Lung (tissue), 12 donors: Measurements from ENCODE around the gene IFNG-AS1. TPM values are rescaled to one million over a fixed set of nuclear protein-coding genes. Genes with fewer than 3 reads are reported as not detected.

Source experiments
- ATAC-seq: fragments of 200-7000 bp; cut with Tn5 transposase; one replicate; pipeline ENCODE4 v1.9.1; 2020; ENCODE audit warnings: moderate number of reproducible peaks; ENCODE audit not compliant: insufficient read depth, low FRiP score
- DNase-seq, 3 donors: peaks; one replicate each; pipeline ENCODE4 v3.0.0-alpha.2; 2013 to 2017
- H3K27ac ChIP-seq, 2 donors: one replicate each; pipeline ENCODE4 v1.5.1; 2013; ENCODE audit warnings: mild to moderate bottlenecking in 2 of 2, moderate library complexity in 2 of 2, control low read depth in 1 of 2, inconsistent platforms in 1 of 2, low read depth in 1 of 2, low read length in 1 of 2
- H3K27me3 ChIP-seq, 3 donors: one replicate each; pipeline ENCODE4 v1.5.1; 2013; ENCODE audit warnings: low read length in 2 of 3; ENCODE audit not compliant: control insufficient read depth in 3 of 3, insufficient read depth in 3 of 3
- H3K36me3 ChIP-seq, 4 donors: one replicate each; pipeline ENCODE4 v1.5.1; 2013; ENCODE audit warnings: low read length in 4 of 4, mild to moderate bottlenecking in 1 of 4, moderate library complexity in 1 of 4; ENCODE audit not compliant: control insufficient read depth in 4 of 4, insufficient read depth in 4 of 4
- H3K4me1 ChIP-seq, 5 donors: one replicate each; pipeline ENCODE4 v1.5.1; 2013; ENCODE audit warnings: low read length in 5 of 5, mild to moderate bottlenecking in 2 of 5, moderate library complexity in 1 of 5; ENCODE audit not compliant: control insufficient read depth in 5 of 5, insufficient read depth in 5 of 5
- H3K4me3 ChIP-seq: one replicate; pipeline ENCODE4 v1.5.1; 2013; ENCODE audit warnings: mild to moderate bottlenecking, control low read depth, moderate library complexity
- H3K9ac ChIP-seq, 2 donors: one replicate each; pipeline ENCODE4 v1.5.1; 2013; ENCODE audit warnings: low read length in 2 of 2, control low read depth in 1 of 2; ENCODE audit not compliant: insufficient read depth in 1 of 2
- H3K9me3 ChIP-seq, 4 donors: one replicate each; pipeline ENCODE4 v1.5.1; 2013; ENCODE audit warnings: low read length in 3 of 4, mild to moderate bottlenecking in 1 of 4, moderate library complexity in 1 of 4; ENCODE audit not compliant: control insufficient read depth in 4 of 4, insufficient read depth in 3 of 4
- WGBS, 2 donors: extraction: QIAGEN DNeasy Blood & Tissue Kit; methylation state at CpG; one replicate each; pipeline ENCODE4 v1.1.7; 2013; 5-methylcytosine and 5-hydroxymethylcytosine counted together
- polyA plus RNA-seq, 2 donors: library from polyadenylated mRNA; stranded (reverse); fragments of 200-250 nt; gene quantifications; one replicate each; pipeline ENCODE4 v1.2.1, GENCODE V29; 2013
- total RNA-seq, 2 donors: library from RNA; depleted of rRNA in 1 of 2; stranded (reverse); fragments of >200 nt in 1 of 2; gene quantifications; one replicate each; pipeline ENCODE4 v1.2.1, GENCODE V29; 2014 to 2021
- TF ChIP-seq, protein P1 (sequence below): IDR thresholded peaks from 2 replicates; pipeline ENCODE4 v1.5.1; 2012; ENCODE audit warnings: mild to moderate bottlenecking; ENCODE audit errors: control extremely low read depth, extremely low read depth
- donor health status: control.
- donor health status: control.
- donor health status: Bipolar disorder and iron deficiency.
- donor health status: healthy.
- donor health status: DM: yes; HTN: yes; CAD: no.

Gene IFNG-AS1
- total and polyA plus RNA-seq, 4 donors = 0.03 to 1.2 (median 0.31) TPM; not detected in 1

DNA sequence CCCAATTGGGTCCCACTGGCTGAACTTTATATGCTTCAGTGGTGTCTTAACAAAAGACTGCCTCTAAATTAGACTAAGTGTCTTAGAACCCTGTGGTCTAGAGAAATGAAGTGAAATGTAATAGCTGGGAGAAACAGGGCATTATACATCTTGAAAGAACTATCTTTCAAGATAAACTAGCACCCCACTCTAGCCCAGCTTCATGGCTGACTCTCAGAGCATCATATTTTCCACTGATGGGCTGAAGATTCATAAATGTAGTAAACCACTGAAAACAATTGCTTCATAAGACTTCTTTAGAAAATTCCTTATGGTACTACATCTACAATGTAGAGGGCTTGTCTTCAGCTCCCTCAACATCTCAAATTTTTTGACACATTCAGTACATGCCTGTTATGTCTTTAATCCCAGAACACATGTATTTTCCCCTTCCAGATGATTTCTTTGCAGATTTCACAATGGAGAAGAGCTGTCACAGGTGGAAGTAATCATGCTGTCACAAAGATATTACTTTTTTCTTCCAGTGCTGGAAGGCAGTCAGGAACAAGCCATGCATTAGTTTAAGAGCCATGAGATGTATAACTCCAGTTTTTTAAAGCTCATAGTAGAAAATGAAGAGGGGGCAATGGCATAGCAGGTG, 48.5 kb downstream of the IFNG-AS1 start:
- TF ChIP-seq, protein P1, sequence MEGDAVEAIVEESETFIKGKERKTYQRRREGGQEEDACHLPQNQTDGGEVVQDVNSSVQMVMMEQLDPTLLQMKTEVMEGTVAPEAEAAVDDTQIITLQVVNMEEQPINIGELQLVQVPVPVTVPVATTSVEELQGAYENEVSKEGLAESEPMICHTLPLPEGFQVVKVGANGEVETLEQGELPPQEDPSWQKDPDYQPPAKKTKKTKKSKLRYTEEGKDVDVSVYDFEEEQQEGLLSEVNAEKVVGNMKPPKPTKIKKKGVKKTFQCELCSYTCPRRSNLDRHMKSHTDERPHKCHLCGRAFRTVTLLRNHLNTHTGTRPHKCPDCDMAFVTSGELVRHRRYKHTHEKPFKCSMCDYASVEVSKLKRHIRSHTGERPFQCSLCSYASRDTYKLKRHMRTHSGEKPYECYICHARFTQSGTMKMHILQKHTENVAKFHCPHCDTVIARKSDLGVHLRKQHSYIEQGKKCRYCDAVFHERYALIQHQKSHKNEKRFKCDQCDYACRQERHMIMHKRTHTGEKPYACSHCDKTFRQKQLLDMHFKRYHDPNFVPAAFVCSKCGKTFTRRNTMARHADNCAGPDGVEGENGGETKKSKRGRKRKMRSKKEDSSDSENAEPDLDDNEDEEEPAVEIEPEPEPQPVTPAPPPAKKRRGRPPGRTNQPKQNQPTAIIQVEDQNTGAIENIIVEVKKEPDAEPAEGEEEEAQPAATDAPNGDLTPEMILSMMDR = no peak
- H3K4me3 ChIP-seq = no peak overlapping the region
- H3K9me3 ChIP-seq = peaks cover 0 to 5% (median 0%) of the 10 kb centered on the region in 4 donors
- H3K9ac ChIP-seq = no peak overlapping the region
- no peak for ATAC-seq
- no peaks in the 10 kb centered on the region for H3K36me3 ChIP-seq
- H3K27ac ChIP-seq = no peak overlapping the region
- no peaks in the 10 kb centered on the region for H3K4me1 ChIP-seq
- DNase-seq = no peak
- no peaks in the 10 kb centered on the region for H3K27me3 ChIP-seq

DNA sequence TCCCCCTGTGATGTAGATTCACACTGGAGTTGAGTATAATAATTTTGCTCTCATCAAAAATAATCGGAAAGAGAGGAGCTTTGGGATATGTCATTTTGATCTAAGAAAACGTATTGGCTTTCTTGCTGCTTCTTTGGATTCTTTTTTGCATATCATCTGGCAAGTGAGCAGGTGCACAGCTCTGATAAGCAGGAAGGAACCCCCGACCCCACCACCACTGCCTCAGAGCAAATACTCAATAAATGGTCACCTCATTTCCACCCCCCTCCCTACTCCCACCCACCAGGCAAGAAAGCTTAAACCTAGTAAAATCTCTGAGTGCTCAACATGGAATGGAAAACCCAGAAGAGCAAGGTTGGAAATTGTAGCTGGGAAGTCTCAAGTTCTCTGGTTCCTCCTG, 49.4 kb downstream of the IFNG-AS1 start:
- Histone ChIP-seq H3K9ac (no peak overlapping the region), H3K4me1 (no peaks in the 10 kb centered on the region), H3K27me3 (no peaks in the 10 kb centered on the region), H3K36me3 (no peaks in the 10 kb centered on the region), H3K4me3 (no peak overlapping the region), H3K9me3 (peaks cover 0 to 5% (median 0%) of the 10 kb centered on the region in 4 donors), H3K27ac (no peak overlapping the region)
- 61 to 64% methylated on average over 3 of the region's 3 CpGs for WGBS, 2 donors
- ATAC-seq = no peak
- TF ChIP-seq, protein P1 = no peak
- no peak for DNase-seq

DNA sequence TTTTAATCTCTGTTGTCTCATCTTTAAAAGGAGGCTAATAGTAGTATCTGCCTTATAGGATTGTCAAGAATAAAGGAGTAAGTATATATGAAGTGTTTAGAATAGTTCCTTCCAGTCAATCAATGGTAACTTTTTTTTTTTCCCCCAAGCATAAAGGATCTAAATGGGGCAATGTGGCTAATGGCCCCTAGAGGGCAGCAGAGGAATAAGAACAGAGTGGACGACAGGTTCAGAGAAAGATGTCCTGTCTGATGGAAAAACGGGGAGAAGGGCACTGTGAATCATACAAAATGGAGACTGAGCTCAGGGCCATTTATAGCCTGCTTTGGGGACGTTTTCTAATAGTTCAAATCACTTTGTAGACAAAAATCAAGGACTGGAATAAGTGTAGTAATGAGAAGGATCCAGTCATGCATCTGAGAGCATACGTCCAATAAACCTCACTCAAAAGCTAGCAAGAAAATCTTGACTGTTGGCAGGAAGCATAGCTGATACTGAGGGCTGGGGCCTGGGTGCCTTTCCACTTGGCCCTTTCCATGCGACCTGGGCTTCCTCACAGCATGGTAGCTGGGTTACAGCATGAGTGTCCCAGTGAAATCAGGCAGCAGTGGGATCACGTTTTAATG, 51.3 kb downstream of the IFNG-AS1 start:
- 28 to 38% methylated on average over 6 of the region's 6 CpGs for WGBS, 2 donors
- peak; percentile 52 to 78 (median 75) for DNase-seq

More for the DNA sequence above, 51.3 kb downstream of the IFNG-AS1 start:
- TF ChIP-seq, protein P1 = peak; percentile 60
- H3K9me3 ChIP-seq = peaks cover 0 to 5% (median 0%) of the 10 kb centered on the region in 4 donors
- H3K27me3 ChIP-seq = no peaks in the 10 kb centered on the region
- H3K9ac ChIP-seq = no peak overlapping the region
- no peak overlapping the region for H3K4me3 ChIP-seq
- H3K36me3 ChIP-seq = no peaks in the 10 kb centered on the region
- no peak overlapping the region for H3K27ac ChIP-seq
- peak; percentile 54 for ATAC-seq
- H3K4me1 ChIP-seq = no peaks in the 10 kb centered on the region
